ENCODE results near the gene PRR7. TPM values are rescaled to one million over a fixed set of nuclear protein-coding genes. Genes with fewer than 3 reads are reported as not detected.
A peak's percentile ranks its signal among the peaks of the same experiment; 100 is the strongest.

Gene PRR7
- total RNA-seq, 1 donor from 2014 or later = 5.5 TPM

- Mint-ChIP-seq H3K36me3 (ENCODE audit: low read depth) (peaks cover 19% of the 10 kb centered on the region), H3K27ac (ENCODE audit: unreplicated experiment) (peak overlapping the region; percentile 54), H3K9me3 (ENCODE audit: low read depth) (no peaks in the 10 kb centered on the region), H3K27me3 (ENCODE audit: low read depth) (no peaks in the 10 kb centered on the region), H3K4me3 (ENCODE audit: unreplicated experiment) (no peak overlapping the region), H3K4me1 (ENCODE audit: low read depth) (peaks cover 13% of the 10 kb centered on the region)
- no peak for DNase-seq (ENCODE audit: low spot score)
- TF ChIP-seq CTCF (IDR thresholded peaks at IDR 0.05) = no peak
These were observed 13.4 kb downstream of the PRR7 start for GRCh38 chr5:177459819-177460628.

- no peak overlapping the region for H3K4me3 Mint-ChIP-seq (ENCODE audit: unreplicated experiment)
- no peak overlapping the region for H3K27ac Mint-ChIP-seq (ENCODE audit: unreplicated experiment)
These were observed 15.5 kb downstream of the PRR7 start for GRCh38 chr5:177462021-177462670.

GRCh38 chr5:177465044-177465443 is 18.4 kb downstream of the PRR7 start:
- Mint-ChIP-seq H3K4me3 (ENCODE audit: unreplicated experiment) (no peak overlapping the region), H3K27me3 (ENCODE audit: low read depth) (no peaks in the 10 kb centered on the region), H3K36me3 (ENCODE audit: low read depth) (peaks cover 38% of the 10 kb centered on the region), H3K4me1 (ENCODE audit: low read depth) (peaks cover 19% of the 10 kb centered on the region), H3K9me3 (ENCODE audit: low read depth) (peaks cover 5% of the 10 kb centered on the region), H3K27ac (ENCODE audit: unreplicated experiment) (no peak overlapping the region)
- no peak for DNase-seq (ENCODE audit: low spot score)
- no peak for TF ChIP-seq CTCF (IDR thresholded peaks at IDR 0.05)

More at GRCh38 chr5:177462021-177462670, 15.5 kb downstream of the PRR7 start:
- TF ChIP-seq CTCF (IDR thresholded peaks at IDR 0.05) = no peak
- Mint-ChIP-seq H3K36me3 (ENCODE audit: low read depth) (peaks cover 32% of the 10 kb centered on the region), H3K9me3 (ENCODE audit: low read depth) (peaks cover 5% of the 10 kb centered on the region), H3K27me3 (ENCODE audit: low read depth) (no peaks in the 10 kb centered on the region), H3K4me1 (ENCODE audit: low read depth) (peaks cover 4% of the 10 kb centered on the region)
- DNase-seq (ENCODE audit: low spot score) = no peak

GRCh38 chr5:177466861-177467260 is 20.2 kb downstream of the PRR7 start:
- H3K4me1 Mint-ChIP-seq (ENCODE audit: low read depth) = peaks cover 37% of the 10 kb centered on the region
- peaks cover 5% of the 10 kb centered on the region for H3K9me3 Mint-ChIP-seq (ENCODE audit: low read depth)
- TF ChIP-seq CTCF (IDR thresholded peaks at IDR 0.05) = no peak
- no peaks in the 10 kb centered on the region for H3K27me3 Mint-ChIP-seq (ENCODE audit: low read depth)
- H3K36me3 Mint-ChIP-seq (ENCODE audit: low read depth) = peaks cover 37% of the 10 kb centered on the region
- peak overlapping the region; percentile 45 for H3K27ac Mint-ChIP-seq (ENCODE audit: unreplicated experiment)
- no peak for DNase-seq (ENCODE audit: low spot score)
- no peak overlapping the region for H3K4me3 Mint-ChIP-seq (ENCODE audit: unreplicated experiment)

GRCh38 chr5:177467436-177467835 is 20.8 kb downstream of the PRR7 start:
- no peak for DNase-seq (ENCODE audit: low spot score)
- Mint-ChIP-seq H3K27me3 (ENCODE audit: low read depth) (no peaks in the 10 kb centered on the region), H3K36me3 (ENCODE audit: low read depth) (peaks cover 37% of the 10 kb centered on the region), H3K4me1 (ENCODE audit: low read depth) (peaks cover 42% of the 10 kb centered on the region), H3K9me3 (ENCODE audit: low read depth) (peaks cover 5% of the 10 kb centered on the region), H3K27ac (ENCODE audit: unreplicated experiment) (no peak overlapping the region), H3K4me3 (ENCODE audit: unreplicated experiment) (no peak overlapping the region)
- no peak for TF ChIP-seq CTCF (IDR thresholded peaks at IDR 0.05)

Data from chondrocyte (in vitro differentiated cells).